DMS 273 treated with DMSO at 0.1 percent for 48 hours (cell line): ENCODE data around the gene AVPR2.

ENCODE experiments used
- DNase-seq: peaks from one replicate; lab custom pipeline; 2025; lab: John Stamatoyannopoulos, UW

AVPR2 gene

GRCh38 chrX:153932220-153932915 is 27.9 kb downstream of the AVPR2 start:
- no peak for DNase-seq

- DNase-seq = no peak
These were observed 29.3 kb downstream of the AVPR2 start for GRCh38 chrX:153933748-153934147.

GRCh38 chrX:153934148-153934761 is 29.8 kb downstream of the AVPR2 start:
- no peak for DNase-seq

DNA sequence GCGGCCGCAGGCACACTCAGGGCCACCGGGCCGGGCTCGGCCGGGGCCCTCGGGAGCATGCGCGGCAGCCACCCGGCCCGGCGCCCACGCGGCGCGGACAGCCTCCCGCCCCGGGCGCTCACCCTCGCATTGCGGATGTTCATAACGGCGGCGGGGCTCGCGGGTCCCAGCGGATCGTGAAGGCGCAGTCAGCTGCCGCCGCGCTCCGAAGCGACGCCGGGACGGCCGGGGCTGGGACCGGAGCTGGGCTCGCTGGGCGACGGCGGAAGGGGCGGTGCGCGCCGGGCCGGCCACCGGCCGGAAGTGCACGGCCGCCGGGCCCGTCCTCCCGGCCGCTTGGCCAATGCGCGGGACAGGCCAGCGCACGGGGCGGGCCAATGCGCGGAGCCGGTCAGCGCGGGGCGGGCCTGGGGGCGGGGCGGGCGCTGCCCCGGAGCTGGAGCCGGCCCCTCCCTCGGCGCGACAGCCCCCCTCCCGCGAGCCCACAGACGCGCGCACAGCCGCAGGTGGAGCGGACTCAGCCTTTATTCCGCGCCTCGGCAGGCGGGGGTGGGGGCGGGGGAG is 30.4 kb downstream of the AVPR2 start, which contains the start of gene NAA10:
NAA10 (minus strand) TSS at position 276 of the 564 bp plus-strand sequence; CDS start at position 143, 133 bp downstream.
- peak; percentile 30 for DNase-seq

GRCh38 chrX:153935326-153935851 is 30.9 kb downstream of the AVPR2 start:
- DNase-seq = no peak

GRCh38 chrX:153937056-153937455 is 32.6 kb downstream of the AVPR2 start:
- DNase-seq = no peak

- DNase-seq = no peak
These were observed 33.8 kb downstream of the AVPR2 start for GRCh38 chrX:153938226-153938786.

- DNase-seq = no peak
These were observed 35.1 kb downstream of the AVPR2 start for GRCh38 chrX:153939573-153939972.

- no peak for DNase-seq
These were observed 37.1 kb downstream of the AVPR2 start for GRCh38 chrX:153941336-153942252.

DNA sequence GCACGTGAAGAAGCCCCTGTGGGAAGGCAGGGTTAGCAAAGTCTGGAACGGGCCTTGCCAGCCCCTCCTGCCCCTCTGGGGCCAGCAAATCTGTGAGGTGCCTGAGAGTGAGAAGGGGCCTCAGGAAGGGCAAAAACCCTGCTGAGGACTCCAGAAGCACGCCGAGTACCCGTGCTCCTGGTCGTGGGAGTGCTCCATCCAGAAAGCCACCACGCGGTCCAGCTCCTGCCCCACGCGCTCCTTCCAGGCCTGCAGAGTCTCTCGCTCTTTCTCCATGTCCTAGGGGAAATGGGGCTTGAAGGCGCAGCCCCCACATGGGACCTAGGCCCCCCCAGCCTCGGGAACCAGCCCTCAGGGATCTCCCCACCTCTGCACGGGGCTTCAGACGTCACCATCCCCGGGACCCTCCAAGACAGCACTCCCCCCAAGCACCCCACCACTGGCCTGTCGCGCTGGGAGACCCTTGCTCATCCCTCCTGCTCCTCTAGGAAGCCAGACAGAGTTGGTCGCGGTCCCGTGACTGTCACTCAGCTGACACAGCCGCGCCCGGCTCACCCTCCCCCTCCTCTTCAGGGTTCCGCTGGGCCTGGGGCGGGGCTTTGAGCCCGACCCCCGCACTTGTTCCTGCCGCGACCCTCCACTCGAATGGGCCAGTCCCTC is 39.8 kb downstream of the AVPR2 start, which contains the start of gene RENBP:
RENBP (minus strand) TSS at position 504 of the 660 bp plus-strand sequence; CDS start at position 471, 33 bp downstream.
- no peak for DNase-seq

DNA sequence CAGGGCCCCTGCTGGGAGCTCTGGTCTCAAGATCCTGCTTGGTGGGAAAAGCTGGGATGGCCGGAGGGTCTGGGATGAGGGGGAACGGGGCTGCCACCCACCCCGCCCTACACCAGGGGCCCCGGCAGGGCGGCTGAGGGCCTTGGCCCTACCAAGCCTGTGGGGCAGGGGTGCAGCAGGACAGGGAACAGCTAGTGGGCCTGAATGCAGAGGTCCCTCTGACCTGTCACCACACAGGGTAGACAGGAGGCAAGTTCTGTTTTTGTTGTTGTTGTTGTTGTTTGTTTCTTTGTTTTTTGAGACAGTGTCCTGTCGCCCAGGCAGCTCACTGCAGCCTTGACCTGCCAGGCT is 40.3 kb downstream of the AVPR2 start:
- DNase-seq = no peak

GRCh38 chrX:153945956-153946943 is 41.8 kb downstream of the AVPR2 start:
- no peak for DNase-seq

DNA sequence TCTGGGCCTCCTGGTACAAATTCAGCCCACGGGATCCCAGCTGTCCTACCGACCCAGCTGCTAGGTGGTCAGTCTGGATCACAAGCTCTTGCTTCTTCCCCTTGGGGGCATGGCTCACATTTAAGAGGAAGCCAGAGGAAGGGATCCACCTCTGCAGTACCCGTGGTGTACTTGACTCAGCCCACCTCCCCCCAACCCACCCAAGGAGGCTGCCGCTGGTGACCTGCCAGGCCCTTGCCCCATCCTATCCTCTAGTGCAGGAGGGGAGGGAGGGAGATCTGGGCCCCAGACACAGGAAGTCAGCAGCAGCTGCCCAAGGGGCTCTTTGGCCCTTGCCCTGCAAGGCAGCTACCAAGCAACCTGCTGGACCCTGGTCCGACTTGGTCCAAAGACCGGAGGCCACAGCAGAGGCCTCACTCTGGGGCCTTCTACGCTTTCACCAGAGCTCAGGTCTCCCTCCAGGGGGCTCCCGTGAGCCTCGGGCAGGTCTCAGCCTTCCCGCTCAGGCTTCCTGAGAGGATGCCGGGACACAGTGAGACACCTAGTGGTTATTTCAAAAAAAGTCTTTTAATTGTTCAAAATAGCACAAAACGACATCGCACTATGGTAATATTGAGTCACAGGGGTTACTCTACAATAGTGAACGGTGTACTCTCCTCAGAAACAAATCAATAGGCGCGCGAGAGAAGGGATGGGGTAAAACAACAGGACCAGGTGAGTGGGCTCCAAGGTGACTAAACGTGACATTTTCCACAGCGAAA is 42.7 kb downstream of the AVPR2 start:
- DNase-seq = peak; percentile 64

DNA sequence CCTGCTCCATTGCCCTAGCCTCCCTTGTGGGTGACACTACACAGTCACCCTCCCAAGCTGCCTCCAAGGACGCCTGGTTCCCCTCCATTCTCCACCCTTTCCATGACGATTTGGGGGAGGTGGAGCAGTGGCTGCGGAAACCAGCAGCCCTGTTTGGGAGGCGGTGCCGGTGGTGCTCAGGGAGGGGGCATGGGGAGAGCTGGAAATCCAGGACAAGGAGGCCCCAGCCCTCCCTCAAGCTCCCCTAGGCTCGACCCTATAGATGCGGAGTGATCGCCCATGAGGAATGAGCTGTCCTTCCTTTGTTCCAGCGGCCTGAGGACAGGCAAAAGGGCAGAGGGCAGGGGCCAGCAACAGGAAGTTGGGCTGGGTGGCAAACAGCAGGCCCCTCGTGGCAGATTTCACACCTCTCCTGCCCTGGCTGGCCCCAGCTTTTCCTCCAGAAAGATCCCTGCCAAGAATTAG is 43.6 kb downstream of the AVPR2 start:
- DNase-seq = no peak

- no peak for DNase-seq
These were observed 44.7 kb downstream of the AVPR2 start for GRCh38 chrX:153948847-153949805.

GRCh38 chrX:153950127-153950526 is 45.7 kb downstream of the AVPR2 start:
- no peak for DNase-seq

- DNase-seq = no peak
These were observed 47.4 kb downstream of the AVPR2 start for GRCh38 chrX:153951683-153952372.
